Astrocyte (in vitro differentiated cells and primary cell): Measurements from ENCODE around the gene DSCAM. TPM values are rescaled to one million over a fixed set of nuclear protein-coding genes. Genes with fewer than 3 reads are reported as not detected.
"Not testable (repeated sequence)": the region's sequence is repeated elsewhere in the genome, so short reads cannot be mapped to it uniquely, and the experiment has no call there.

ENCODE experiments used
- DNase-seq: peaks from one replicate; pipeline ENCODE4 v3.0.0-alpha.2; 2010; ENCODE audit warnings: low read depth
- FAIRE-seq: peaks from 2 replicates; lab custom pipeline; 2011; peaks lifted over from hg19 to GRCh38; lab: Jason Lieb, UNC
- H2AFZ ChIP-seq: 2 replicates; pipeline ENCODE4 v1.6.0; 2012; ENCODE audit warnings: low read depth, low read length, inconsistent platforms
- H3K27ac ChIP-seq: 2 replicates; pipeline ENCODE4 v1.5.1; 2011; ENCODE audit warnings: low read depth, low read length, inconsistent platforms
- H3K27me3 ChIP-seq: 2 replicates; pipeline ENCODE4 v1.6.0; 2011; ENCODE audit warnings: low read length, inconsistent platforms; ENCODE audit not compliant: insufficient read depth
- H3K36me3 ChIP-seq: 2 replicates; pipeline ENCODE4 v1.5.1; 2011; ENCODE audit warnings: low read length, inconsistent platforms; ENCODE audit not compliant: insufficient read depth
- H3K4me1 ChIP-seq: 2 replicates; pipeline ENCODE4 v1.5.1; 2011; ENCODE audit warnings: low read length, inconsistent platforms; ENCODE audit not compliant: insufficient read depth
- H3K4me2 ChIP-seq: 2 replicates; pipeline ENCODE4 v1.6.0; 2012; ENCODE audit warnings: low read length, inconsistent platforms
- H3K4me3 ChIP-seq: 2 replicates; pipeline ENCODE4 v1.5.1; 2011; ENCODE audit warnings: low read depth, mild to moderate bottlenecking, low read length, inconsistent platforms; ENCODE audit not compliant: insufficient read depth
- H3K79me2 ChIP-seq: 2 replicates; pipeline ENCODE4 v1.6.0; 2012; ENCODE audit warnings: mild to moderate bottlenecking, low read length, inconsistent platforms; ENCODE audit not compliant: insufficient read depth
- H3K9ac ChIP-seq: 2 replicates; pipeline ENCODE4 v1.6.0; 2012; ENCODE audit warnings: mild to moderate bottlenecking, low read length, inconsistent platforms
- H3K9me3 ChIP-seq: 2 replicates; pipeline ENCODE4 v1.5.1; 2012; ENCODE audit warnings: low read depth, mild to moderate bottlenecking, low read length, inconsistent platforms; ENCODE audit not compliant: insufficient read depth
- H4K20me1 ChIP-seq: 2 replicates; pipeline ENCODE4 v1.6.0; 2012; ENCODE audit warnings: low read length, inconsistent platforms; ENCODE audit not compliant: insufficient read depth
- H3K27ac Mint-ChIP-seq: one replicate; pipeline ENCODE4 v1.8.0; 2021; ENCODE audit warnings: mild to moderate bottlenecking, mixed read lengths; ENCODE audit not compliant: unreplicated experiment
- H3K27me3 Mint-ChIP-seq: one replicate; pipeline ENCODE4 v1.8.0; 2021; ENCODE audit warnings: low read depth, mixed read lengths; ENCODE audit not compliant: unreplicated experiment
- H3K36me3 Mint-ChIP-seq: one replicate; pipeline ENCODE4 v1.8.0; 2021; ENCODE audit warnings: low read depth, mixed read lengths; ENCODE audit not compliant: unreplicated experiment
- H3K4me1 Mint-ChIP-seq: one replicate; pipeline ENCODE4 v1.8.0; 2021; ENCODE audit warnings: low read depth, mixed read lengths; ENCODE audit not compliant: unreplicated experiment
- H3K4me3 Mint-ChIP-seq: one replicate; pipeline ENCODE4 v1.8.0; 2021; ENCODE audit warnings: mild to moderate bottlenecking, moderate library complexity, mixed read lengths; ENCODE audit not compliant: unreplicated experiment
- H3K9me3 Mint-ChIP-seq: one replicate; pipeline ENCODE4 v1.8.0; 2021; ENCODE audit warnings: mild to moderate bottlenecking, mixed read lengths; ENCODE audit not compliant: unreplicated experiment
- CTCF ChIP-seq: IDR thresholded peaks from 2 replicates; pipeline ENCODE4 v1.5.1; 2011; ENCODE audit warnings: low read depth, mild to moderate bottlenecking, inconsistent platforms, low read length, moderate library complexity; ENCODE audit not compliant: insufficient read depth
- EZH2 ChIP-seq: IDR thresholded peaks from 2 replicates; pipeline ENCODE4 v1.6.1; 2012; ENCODE audit warnings: mild to moderate bottlenecking, low read length, inconsistent platforms; ENCODE audit not compliant: insufficient read depth
- total RNA-seq: library from RNA; stranded (reverse); gene quantifications from 2 replicates; pipeline ENCODE4 v1.2.1, GENCODE V29; 2021

Gene DSCAM
- total RNA-seq, 1 donor from 2014 or later = 0.18 TPM

- TF ChIP-seq CTCF = no peak
- TF ChIP-seq EZH2 = no peak
Measured at GRCh38 chr21:40043423-40043822, 803.5 kb downstream of the DSCAM start.

GRCh38 chr21:40041446-40041845, 805.5 kb downstream of the DSCAM start:
- Histone ChIP-seq H3K4me1 (no peaks in the 10 kb centered on the region), H3K4me2 (no peak overlapping the region), H3K4me3 (no peak overlapping the region), H3K36me3 (no peaks in the 10 kb centered on the region), H3K27me3 (no peaks in the 10 kb centered on the region), H3K9ac (no peak overlapping the region), H2AFZ (no peak overlapping the region), H3K79me2 (no peaks in the 10 kb centered on the region), H4K20me1 (no peaks in the 10 kb centered on the region), H3K9me3 (no peaks in the 10 kb centered on the region), H3K27ac (no peak overlapping the region)
- Mint-ChIP-seq H3K36me3 (no peaks in the 10 kb centered on the region), H3K27me3 (no peaks in the 10 kb centered on the region), H3K9me3 (no peaks in the 10 kb centered on the region), H3K4me1 (no peaks in the 10 kb centered on the region), H3K27ac (no peak overlapping the region), H3K4me3 (no peak overlapping the region)
- no peak for DNase-seq
- no peak for FAIRE-seq
- TF ChIP-seq EZH2 = no peak

More at GRCh38 chr21:40043423-40043822, 803.5 kb downstream of the DSCAM start:
- Mint-ChIP-seq H3K4me1 (no peaks in the 10 kb centered on the region), H3K4me3 (no peak overlapping the region), H3K27ac (no peak overlapping the region), H3K36me3 (no peaks in the 10 kb centered on the region), H3K27me3 (no peaks in the 10 kb centered on the region), H3K9me3 (no peaks in the 10 kb centered on the region)
- Histone ChIP-seq H3K79me2 (no peaks in the 10 kb centered on the region), H4K20me1 (no peaks in the 10 kb centered on the region), H3K4me2 (no peak overlapping the region), H3K9ac (no peak overlapping the region), H3K27ac (no peak overlapping the region), H3K4me1 (peaks cover 6% of the 10 kb centered on the region), H3K27me3 (no peaks in the 10 kb centered on the region), H3K9me3 (no peaks in the 10 kb centered on the region), H2AFZ (no peak overlapping the region), H3K4me3 (no peak overlapping the region), H3K36me3 (no peaks in the 10 kb centered on the region)
- DNase-seq (no peak), FAIRE-seq (no peak)

GRCh38 chr21:40033156-40033782, 813.7 kb downstream of the DSCAM start:
- not testable (repeated sequence) for H3K36me3 Mint-ChIP-seq, H3K36me3 ChIP-seq, H3K9me3 Mint-ChIP-seq, H3K27ac ChIP-seq, H3K79me2 ChIP-seq, H3K4me1 ChIP-seq, H3K4me3 Mint-ChIP-seq, H3K9ac ChIP-seq, FAIRE-seq, DNase-seq, H3K27ac Mint-ChIP-seq, H4K20me1 ChIP-seq, H3K27me3 Mint-ChIP-seq, H3K4me1 Mint-ChIP-seq, H2AFZ ChIP-seq, H3K27me3 ChIP-seq, H3K9me3 ChIP-seq, H3K4me2 ChIP-seq, H3K4me3 ChIP-seq
